T-cell (primary cell): Measurements from ENCODE around the gene MRPS21. TPM values are rescaled to one million over a fixed set of nuclear protein-coding genes. Genes with fewer than 3 reads are reported as not detected.
A peak's percentile ranks its signal among the peaks of the same experiment; 100 is the strongest.

Experiments
- ATAC-seq, 4 experiments: fragments of 200-7000 bp in 3 of 4; fragments of 150-1000 bp in 1 of 4; cut with Tn5 transposase; replicated peaks in 1 of 4; 1 replicate in 3 of 4; 2 replicates in 1 of 4; pipeline ENCODE4 v1.10.0; 2021; ENCODE audit warnings: moderate library complexity in 3 of 4, mild to moderate bottlenecking in 2 of 4, moderate number of reproducible peaks in 1 of 4
- CTCF ChIA-PET, 2 donors: fragments of 300-600 bp; sonication (Branson Sonifier 250); formaldehyde crosslinking; loops; one replicate each; lab custom pipeline; 2022; ENCODE audit warnings: antibody characterized with exemption in 2 of 2; lab: Charles Lee
- POLR2A ChIA-PET, 2 donors: fragments of 300-600 bp; sonication (Branson Sonifier 250); formaldehyde crosslinking; loops; one replicate each; lab custom pipeline; 2022; ENCODE audit warnings: antibody characterized with exemption in 2 of 2; lab: Charles Lee
- DNase-seq, 35 experiments: peaks; one replicate each; pipeline versions ENCODE4 v3.0.0 to v3.0.0-alpha.2; 2013 to 2023
- H3K27ac ChIP-seq: one replicate; pipeline ENCODE4 v1.5.1; 2013; ENCODE audit warnings: low read length
- H3K27me3 ChIP-seq, 2 experiments: replicated peaks in 1 of 2; 1 replicate in 1 of 2; 2 replicates in 1 of 2; pipeline versions ENCODE4 v1.6.1 to v1.7.0; 2013; ENCODE audit warnings: low read length in 1 of 2, mixed read lengths in 1 of 2; ENCODE audit not compliant: control insufficient read depth in 2 of 2, insufficient read depth in 2 of 2; ENCODE audit errors: extremely low read depth in 1 of 2
- H3K36me3 ChIP-seq, 2 donors: 1 replicate in 1 of 2; 2 replicates in 1 of 2; pipeline versions ENCODE4 v1.6.1 to v1.7.0; 2013; ENCODE audit warnings: low read length in 1 of 2; ENCODE audit not compliant: control insufficient read depth in 2 of 2, insufficient read depth in 1 of 2; ENCODE audit errors: extremely low read depth in 1 of 2
- H3K4me1 ChIP-seq, 2 experiments: 1 replicate in 1 of 2; 2 replicates in 1 of 2; pipeline versions ENCODE4 v1.6.1 to v1.7.0; 2013; ENCODE audit warnings: low read length in 2 of 2, mixed read lengths in 1 of 2; ENCODE audit not compliant: insufficient read depth in 2 of 2, control insufficient read depth in 1 of 2; ENCODE audit errors: extremely low read depth in 1 of 2
- H3K4me3 ChIP-seq, 2 donors: 1 replicate in 1 of 2; 2 replicates in 1 of 2; pipeline versions ENCODE4 v1.5.1 to v1.7.0; 2013; ENCODE audit warnings: mild to moderate bottlenecking in 2 of 2, low read length in 1 of 2, moderate library complexity in 1 of 2; ENCODE audit not compliant: control insufficient read depth in 1 of 2; ENCODE audit errors: extremely low read depth in 1 of 2
- H3K9me3 ChIP-seq: 2 replicates; pipeline ENCODE4 v1.7.0; 2013
- H3K27ac Mint-ChIP-seq, 2 donors: one replicate each; pipeline ENCODE4 v1.8.0; 2020 to 2021; ENCODE audit warnings: mild to moderate bottlenecking in 2 of 2, mixed read lengths in 2 of 2
- H3K27me3 Mint-ChIP-seq, 2 donors: one replicate each; pipeline ENCODE4 v1.8.0; 2021 to 2022; ENCODE audit warnings: mixed read lengths in 2 of 2
- H3K36me3 Mint-ChIP-seq: one replicate; pipeline ENCODE4 v1.8.0; 2021; ENCODE audit warnings: mixed read lengths
- H3K4me1 Mint-ChIP-seq, 3 donors: one replicate each; pipeline ENCODE4 v1.8.0; 2020 to 2022; ENCODE audit warnings: mixed read lengths in 3 of 3, mild to moderate bottlenecking in 1 of 3
- H3K4me3 Mint-ChIP-seq, 3 donors: one replicate each; pipeline ENCODE4 v1.8.0; 2020 to 2022; ENCODE audit warnings: mild to moderate bottlenecking in 3 of 3, mixed read lengths in 3 of 3, moderate library complexity in 3 of 3
- H3K9me3 Mint-ChIP-seq, 3 donors: one replicate each; pipeline ENCODE4 v1.8.0; 2020 to 2022; ENCODE audit warnings: mixed read lengths in 3 of 3
- WGBS: methylation state at CpG from one replicate; pipeline ENCODE4 v1.1.5; 2013; ENCODE audit warnings: missing lambda C conversion rate; ENCODE audit not compliant: insufficient coverage; 5-methylcytosine and 5-hydroxymethylcytosine counted together
- total RNA-seq, 35 experiments: library from RNA in 6 of 35; stranded (reverse) in 6 of 35; fragments of 120-200 nt in 1 of 35; gene quantifications; one replicate each; pipeline versions ENCODE4 v1.2.1 to v1.2.4 and lab custom pipeline; 2013 to 2026

MRPS21 gene
- total RNA-seq, 5 donors from 2014 or later (not counting 1 experiment from before 2014, with no cell fraction given): 51.9 to 75.0 (median 66.8) TPM

- Mint-ChIP-seq H3K36me3 (peaks cover 21% of the 10 kb centered on the region), H3K9me3 (no peaks in the 10 kb centered on the region), H3K27ac (no peak overlapping the region), H3K27me3 (no peaks in the 10 kb centered on the region), H3K4me3 (no peak overlapping the region), H3K4me1 (peaks cover 11 to 22% (median 12%) of the 10 kb centered on the region in 3 donors)
- H3K4me3 ChIP-seq: no peak overlapping the region
- CTCF ChIA-PET: interaction anchor here (0.5 to 0.8 kb wide), 2 partner anchors 17 to 51 kb away, joined by 3 to 4 read pairs; no protein-coding TSS in a partner anchor
- H3K27me3 ChIP-seq: no peaks in the 10 kb centered on the region
- H3K27ac ChIP-seq: no peak overlapping the region
- no peaks in the 10 kb centered on the region for H3K9me3 ChIP-seq
- DNase-seq: no peak
- ATAC-seq: no peak
- H3K4me1 ChIP-seq: peaks cover 3 to 14% of the 10 kb centered on the region in 2 experiments
- H3K36me3 ChIP-seq: peaks cover 0 to 7% of the 10 kb centered on the region in 2 donors
- POLR2A ChIA-PET: interaction anchor here in 1 of 2 donors (0.5 kb wide), 1 partner anchor 18 kb away, joined by 3 read pairs; no protein-coding TSS in a partner anchor
- 80% methylated on average over 1 of the region's 1 CpG for WGBS
Measured at GRCh38 chr1:150273311-150273710, 20.4 kb upstream of the MRPS21 start.

- DNase-seq (no peak), ATAC-seq (no peak)
- Histone ChIP-seq H3K27me3 (peaks cover 0 to 4% of the 10 kb centered on the region in 2 experiments), H3K4me3 (no peak overlapping the region), H3K4me1 (peaks cover 8 to 19% of the 10 kb centered on the region in 2 experiments), H3K36me3 (peaks cover 0 to 4% of the 10 kb centered on the region in 2 donors), H3K27ac (no peak overlapping the region), H3K9me3 (no peaks in the 10 kb centered on the region)
- Mint-ChIP-seq H3K36me3 (peaks cover 12% of the 10 kb centered on the region), H3K4me1 (peaks cover 26 to 42% (median 28%) of the 10 kb centered on the region in 3 donors), H3K27ac (no peak overlapping the region), H3K9me3 (no peaks in the 10 kb centered on the region), H3K4me3 (peak overlapping the region; percentile 19 to 84 (median 40)), H3K27me3 (no peaks in the 10 kb centered on the region)
- WGBS: 90% methylated on average over 2 of the region's 6 CpGs
- CTCF ChIA-PET: interaction anchor here (0.6 to 2.0 kb wide), 3 partner anchors 24 to 115 kb away, joined by 3 to 5 read pairs (median 4); no protein-coding TSS in a partner anchor
- POLR2A ChIA-PET: interaction anchor here in 1 of 2 donors (0.6 kb wide), 1 partner anchor 188 kb away, joined by 4 read pairs; no protein-coding TSS in a partner anchor
Measured at GRCh38 chr1:150280138-150280707, 13.4 kb upstream of the MRPS21 start.

DNA sequence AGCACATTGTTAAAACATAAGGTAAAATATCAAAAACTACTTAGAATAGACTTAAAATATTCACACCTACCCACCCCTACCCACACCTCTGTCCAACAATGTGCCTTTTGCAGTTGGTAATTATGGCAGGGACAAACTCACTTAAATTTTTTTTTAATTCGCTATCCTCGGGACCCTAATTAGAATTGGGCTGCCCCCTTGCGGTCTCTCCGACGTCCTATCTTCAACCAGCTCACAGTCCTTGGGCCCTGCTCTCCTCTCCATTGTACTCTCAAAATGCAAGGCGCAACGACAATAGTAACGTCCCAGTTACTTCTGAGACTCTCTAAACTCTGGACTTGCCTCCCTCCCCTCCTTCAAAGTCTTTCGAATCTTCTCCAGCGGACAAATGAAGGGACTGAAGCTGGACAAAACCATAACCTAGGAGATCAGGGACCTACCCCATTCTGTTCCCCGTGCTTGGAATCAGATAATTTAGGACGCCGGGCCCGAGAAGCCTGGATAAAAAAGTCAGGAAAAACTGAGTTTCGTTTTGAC, 12.4 kb upstream of the MRPS21 start:
- H3K4me3 Mint-ChIP-seq: peak overlapping the region; percentile 81 to 90 (median 84)

GRCh38 chr1:150281758-150282557, 11.7 kb upstream of the MRPS21 start, which contains the start of gene CIART:
CIART (plus strand) TSS chr1:150282554; CDS start chr1:150283268, 714 bp downstream.
- no peaks in the 10 kb centered on the region for H3K9me3 Mint-ChIP-seq
- H3K27ac ChIP-seq: peak within 1 kb of the TSS; percentile 75
- ATAC-seq (peak; percentile 89 to 94 (median 90)), DNase-seq (peak; percentile 54 to 89 (median 73))
- H3K27me3 ChIP-seq: peaks cover 0 to 4% of the 10 kb centered on the region in 2 experiments
- no peaks in the 10 kb centered on the region for H3K27me3 Mint-ChIP-seq
- H3K4me3 Mint-ChIP-seq: peak within 1 kb of the TSS; percentile 81 to 90 (median 84)
- POLR2A ChIA-PET: interaction anchor here (0.5 to 0.6 kb wide), 3 partner anchors 12 to 95 kb away, joined by 4 to 7 read pairs (median 4); no protein-coding TSS in a partner anchor
- no peaks in the 10 kb centered on the region for H3K9me3 ChIP-seq
- peak within 1 kb of the TSS; percentile 33 to 48 for H3K4me3 ChIP-seq
- CTCF ChIA-PET: interaction anchor here (0.6 to 1.7 kb wide), 5 partner anchors 10 to 208 kb away, joined by 3 to 12 read pairs (median 5); partner anchors contain the start of gene APH1A (in 1 of the 2)
- H3K4me1 Mint-ChIP-seq: peaks cover 26 to 42% (median 28%) of the 10 kb centered on the region in 3 donors
- H3K4me1 ChIP-seq: peaks cover 8 to 19% of the 10 kb centered on the region in 2 experiments
- no peaks in the 10 kb centered on the region for H3K36me3 ChIP-seq
- H3K36me3 Mint-ChIP-seq: peaks cover 5% of the 10 kb centered on the region
- 2% methylated on average over 30 of the region's 46 CpGs for WGBS
- H3K27ac Mint-ChIP-seq: peak within 1 kb of the TSS; percentile 78 to 86

More for the DNA sequence above, 12.4 kb upstream of the MRPS21 start:
- Mint-ChIP-seq H3K27ac (peak overlapping the region; percentile 78 to 86), H3K36me3 (peaks cover 7% of the 10 kb centered on the region), H3K9me3 (no peaks in the 10 kb centered on the region), H3K27me3 (no peaks in the 10 kb centered on the region), H3K4me1 (peaks cover 26 to 42% (median 28%) of the 10 kb centered on the region in 3 donors)
- peaks cover 0 to 1% of the 10 kb centered on the region in 2 donors for H3K36me3 ChIP-seq
- peaks cover 0 to 4% of the 10 kb centered on the region in 2 experiments for H3K27me3 ChIP-seq
- H3K4me3 ChIP-seq: peak overlapping the region; percentile 33 to 48
- ChIA-PET CTCF (interaction anchor here in 1 of 2 donors (0.9 to 1.7 kb wide), 4 partner anchors 10 to 27 kb away, joined by 3 to 12 read pairs (median 5); partner anchors contain the start of gene APH1A), POLR2A (no interaction called here)
- peaks cover 8 to 19% of the 10 kb centered on the region in 2 experiments for H3K4me1 ChIP-seq
- ATAC-seq (peak; percentile 28 to 38 (median 31)), DNase-seq (peak in 33 of 35 experiments; percentile 20 to 75 (median 43))
- peak overlapping the region; percentile 75 for H3K27ac ChIP-seq
- H3K9me3 ChIP-seq: no peaks in the 10 kb centered on the region
- 2% methylated on average over 15 of the region's 15 CpGs for WGBS

GRCh38 chr1:150282558-150282958, 11.1 kb upstream of the MRPS21 start:
- Mint-ChIP-seq H3K27me3 (no peaks in the 10 kb centered on the region), H3K9me3 (no peaks in the 10 kb centered on the region), H3K4me1 (peaks cover 26 to 42% (median 28%) of the 10 kb centered on the region in 3 donors), H3K27ac (peak overlapping the region; percentile 75 to 86), H3K4me3 (peak overlapping the region; percentile 81 to 90 (median 84)), H3K36me3 (peaks cover 5% of the 10 kb centered on the region)
- Histone ChIP-seq H3K9me3 (no peaks in the 10 kb centered on the region), H3K4me3 (peak overlapping the region; percentile 26 to 48), H3K27me3 (peaks cover 0 to 4% of the 10 kb centered on the region in 2 experiments), H3K4me1 (peaks cover 8 to 19% of the 10 kb centered on the region in 2 experiments), H3K27ac (peak overlapping the region; percentile 28), H3K36me3 (no peaks in the 10 kb centered on the region)
- ChIA-PET POLR2A (interaction anchor here (0.5 to 0.6 kb wide), 3 partner anchors 12 to 95 kb away, joined by 4 to 7 read pairs (median 4); no protein-coding TSS in a partner anchor), CTCF (interaction anchor here (0.6 to 1.7 kb wide), 5 partner anchors 27 to 255 kb away, joined by 3 to 12 read pairs (median 4); partner anchors contain the start of gene PRPF3 (in 1 of the 2))
- DNase-seq (peak in 2 of 35 experiments; percentile 16 to 27), ATAC-seq (no peak)
- WGBS: 35% methylated on average over 21 of the region's 21 CpGs
